T-cell (primary cell): ENCODE data around the gene ZNF225. TPM values are rescaled to one million over a fixed set of nuclear protein-coding genes. Genes with fewer than 3 reads are reported as not detected.

Source experiments
- ATAC-seq, 4 experiments: fragments of 200-7000 bp in 3 of 4; fragments of 150-1000 bp in 1 of 4; cut with Tn5 transposase; replicated peaks in 1 of 4; 1 replicate in 3 of 4; 2 replicates in 1 of 4; pipeline ENCODE4 v1.10.0; 2021; ENCODE audit warnings: moderate library complexity in 3 of 4, mild to moderate bottlenecking in 2 of 4, moderate number of reproducible peaks in 1 of 4
- CTCF ChIA-PET, 2 donors: fragments of 300-600 bp; sonication (Branson Sonifier 250); formaldehyde crosslinking; loops; one replicate each; lab custom pipeline; 2022; ENCODE audit warnings: antibody characterized with exemption in 2 of 2; lab: Charles Lee
- POLR2A ChIA-PET, 2 donors: fragments of 300-600 bp; sonication (Branson Sonifier 250); formaldehyde crosslinking; loops; one replicate each; lab custom pipeline; 2022; ENCODE audit warnings: antibody characterized with exemption in 2 of 2; lab: Charles Lee
- DNase-seq, 35 experiments: peaks; one replicate each; pipeline versions ENCODE4 v3.0.0 to v3.0.0-alpha.2; 2013 to 2023
- H3K27ac ChIP-seq: one replicate; pipeline ENCODE4 v1.5.1; 2013; ENCODE audit warnings: low read length
- H3K27me3 ChIP-seq, 2 experiments: replicated peaks in 1 of 2; 1 replicate in 1 of 2; 2 replicates in 1 of 2; pipeline versions ENCODE4 v1.6.1 to v1.7.0; 2013; ENCODE audit warnings: low read length in 1 of 2, mixed read lengths in 1 of 2; ENCODE audit not compliant: control insufficient read depth in 2 of 2, insufficient read depth in 2 of 2; ENCODE audit errors: extremely low read depth in 1 of 2
- H3K36me3 ChIP-seq, 2 donors: 1 replicate in 1 of 2; 2 replicates in 1 of 2; pipeline versions ENCODE4 v1.6.1 to v1.7.0; 2013; ENCODE audit warnings: low read length in 1 of 2; ENCODE audit not compliant: control insufficient read depth in 2 of 2, insufficient read depth in 1 of 2; ENCODE audit errors: extremely low read depth in 1 of 2
- H3K4me1 ChIP-seq, 2 experiments: 1 replicate in 1 of 2; 2 replicates in 1 of 2; pipeline versions ENCODE4 v1.6.1 to v1.7.0; 2013; ENCODE audit warnings: low read length in 2 of 2, mixed read lengths in 1 of 2; ENCODE audit not compliant: insufficient read depth in 2 of 2, control insufficient read depth in 1 of 2; ENCODE audit errors: extremely low read depth in 1 of 2
- H3K4me3 ChIP-seq, 2 donors: 1 replicate in 1 of 2; 2 replicates in 1 of 2; pipeline versions ENCODE4 v1.5.1 to v1.7.0; 2013; ENCODE audit warnings: mild to moderate bottlenecking in 2 of 2, low read length in 1 of 2, moderate library complexity in 1 of 2; ENCODE audit not compliant: control insufficient read depth in 1 of 2; ENCODE audit errors: extremely low read depth in 1 of 2
- H3K9me3 ChIP-seq: 2 replicates; pipeline ENCODE4 v1.7.0; 2013
- H3K27ac Mint-ChIP-seq, 2 donors: one replicate each; pipeline ENCODE4 v1.8.0; 2020 to 2021; ENCODE audit warnings: mild to moderate bottlenecking in 2 of 2, mixed read lengths in 2 of 2
- H3K27me3 Mint-ChIP-seq, 2 donors: one replicate each; pipeline ENCODE4 v1.8.0; 2021 to 2022; ENCODE audit warnings: mixed read lengths in 2 of 2
- H3K36me3 Mint-ChIP-seq: one replicate; pipeline ENCODE4 v1.8.0; 2021; ENCODE audit warnings: mixed read lengths
- H3K4me1 Mint-ChIP-seq, 3 donors: one replicate each; pipeline ENCODE4 v1.8.0; 2020 to 2022; ENCODE audit warnings: mixed read lengths in 3 of 3, mild to moderate bottlenecking in 1 of 3
- H3K4me3 Mint-ChIP-seq, 3 donors: one replicate each; pipeline ENCODE4 v1.8.0; 2020 to 2022; ENCODE audit warnings: mild to moderate bottlenecking in 3 of 3, mixed read lengths in 3 of 3, moderate library complexity in 3 of 3
- H3K9me3 Mint-ChIP-seq, 3 donors: one replicate each; pipeline ENCODE4 v1.8.0; 2020 to 2022; ENCODE audit warnings: mixed read lengths in 3 of 3
- WGBS: methylation state at CpG from one replicate; pipeline ENCODE4 v1.1.5; 2013; ENCODE audit warnings: missing lambda C conversion rate; ENCODE audit not compliant: insufficient coverage; 5-methylcytosine and 5-hydroxymethylcytosine counted together
- total RNA-seq, 35 experiments: library from RNA in 6 of 35; stranded (reverse) in 6 of 35; fragments of 120-200 nt in 1 of 35; gene quantifications; one replicate each; pipeline versions ENCODE4 v1.2.1 to v1.2.4 and lab custom pipeline; 2013 to 2026

Gene ZNF225
- total RNA-seq, 5 donors from 2014 or later (not counting 1 experiment from before 2014, with no cell fraction given): 1.6 to 10.6 (median 9.8) TPM

- ATAC-seq (no peak), DNase-seq (no peak)
- no peaks in the 10 kb centered on the region for H3K9me3 ChIP-seq
- H3K4me3 ChIP-seq: no peak overlapping the region
- H3K36me3 ChIP-seq: peaks cover 18 to 62% of the 10 kb centered on the region in 2 donors
- CTCF ChIA-PET: no interaction called here
- Mint-ChIP-seq H3K36me3 (peaks cover 90% of the 10 kb centered on the region), H3K9me3 (peaks cover 16 to 37% (median 30%) of the 10 kb centered on the region in 3 donors), H3K27me3 (no peaks in the 10 kb centered on the region), H3K4me3 (no peak overlapping the region), H3K4me1 (no peaks in the 10 kb centered on the region), H3K27ac (no peak overlapping the region)
- POLR2A ChIA-PET: interaction anchor here in 1 of 2 donors (0.7 kb wide), 1 partner anchor 48 kb away, joined by 3 read pairs; no protein-coding TSS in a partner anchor
- H3K4me1 ChIP-seq: no peaks in the 10 kb centered on the region
- WGBS: 86% methylated on average over 1 of the region's 4 CpGs
- no peak overlapping the region for H3K27ac ChIP-seq
- H3K27me3 ChIP-seq: no peaks in the 10 kb centered on the region
Observed at GRCh38 chr19:44149776-44150175, 36.6 kb downstream of the ZNF225 start.

GRCh38 chr19:44151491-44151890, 38.3 kb downstream of the ZNF225 start:
- POLR2A ChIA-PET: no interaction called here
- Mint-ChIP-seq H3K27me3 (no peaks in the 10 kb centered on the region), H3K36me3 (peaks cover 85% of the 10 kb centered on the region), H3K4me1 (no peaks in the 10 kb centered on the region), H3K4me3 (no peak overlapping the region), H3K9me3 (peaks cover 23 to 47% (median 37%) of the 10 kb centered on the region in 3 donors), H3K27ac (no peak overlapping the region)
- H3K27ac ChIP-seq: no peak overlapping the region
- H3K9me3 ChIP-seq: peaks cover 1% of the 10 kb centered on the region
- no peaks in the 10 kb centered on the region for H3K27me3 ChIP-seq
- H3K4me3 ChIP-seq: no peak overlapping the region
- ATAC-seq (no peak), DNase-seq (no peak)
- CTCF ChIA-PET: no interaction called here
- peaks cover 20 to 63% of the 10 kb centered on the region in 2 donors for H3K36me3 ChIP-seq
- 100% methylated on average over 2 of the region's 5 CpGs for WGBS
- no peaks in the 10 kb centered on the region for H3K4me1 ChIP-seq

- Histone ChIP-seq H3K9me3 (peaks cover 18% of the 10 kb centered on the region), H3K4me3 (no peak overlapping the region), H3K27me3 (no peaks in the 10 kb centered on the region), H3K4me1 (no peaks in the 10 kb centered on the region), H3K36me3 (peaks cover 27 to 40% of the 10 kb centered on the region in 2 donors), H3K27ac (no peak overlapping the region)
- WGBS: no CpG with 5 or more reads among the region's 2 CpGs
- ATAC-seq: no peak
- H3K9me3 Mint-ChIP-seq: peaks cover 29 to 63% (median 56%) of the 10 kb centered on the region in 3 donors
- H3K36me3 Mint-ChIP-seq: peaks cover 63% of the 10 kb centered on the region
- no peaks in the 10 kb centered on the region for H3K27me3 Mint-ChIP-seq
- ChIA-PET CTCF (no interaction called here), POLR2A (no interaction called here)
- no peak overlapping the region for H3K27ac Mint-ChIP-seq
- H3K4me1 Mint-ChIP-seq: no peaks in the 10 kb centered on the region
- DNase-seq: no peak
- H3K4me3 Mint-ChIP-seq: peak overlapping the region in 1 of 3 donors; percentile 9
Observed at GRCh38 chr19:44156475-44156874, 43.3 kb downstream of the ZNF225 start.

GRCh38 chr19:44163789-44164188, 50.6 kb downstream of the ZNF225 start:
- Histone ChIP-seq H3K36me3 (peaks cover 3 to 17% of the 10 kb centered on the region in 2 donors), H3K4me3 (no peak overlapping the region), H3K9me3 (peaks cover 10% of the 10 kb centered on the region), H3K27ac (no peak overlapping the region), H3K27me3 (no peaks in the 10 kb centered on the region), H3K4me1 (peaks cover 7 to 16% of the 10 kb centered on the region in 2 experiments)
- Mint-ChIP-seq H3K36me3 (peaks cover 27% of the 10 kb centered on the region), H3K27me3 (no peaks in the 10 kb centered on the region), H3K9me3 (peaks cover 21 to 48% (median 37%) of the 10 kb centered on the region in 3 donors), H3K4me1 (peaks cover 37 to 42% (median 38%) of the 10 kb centered on the region in 3 donors), H3K4me3 (peak overlapping the region in 1 of 3 donors; percentile 94), H3K27ac (no peak overlapping the region)
- WGBS: 100% methylated on average over 2 of the region's 2 CpGs
- ChIA-PET CTCF (no interaction called here), POLR2A (no interaction called here)
- no peak for DNase-seq
- no peak for ATAC-seq

- Mint-ChIP-seq H3K36me3 (peaks cover 31% of the 10 kb centered on the region), H3K9me3 (peaks cover 21 to 49% (median 37%) of the 10 kb centered on the region in 3 donors), H3K27me3 (no peaks in the 10 kb centered on the region), H3K4me3 (peak overlapping the region; percentile 94 to 98 (median 97)), H3K27ac (peak overlapping the region; percentile 88 to 99), H3K4me1 (peaks cover 37 to 42% (median 38%) of the 10 kb centered on the region in 3 donors)
- Histone ChIP-seq H3K9me3 (peaks cover 10% of the 10 kb centered on the region), H3K27ac (peak overlapping the region; percentile 78), H3K27me3 (no peaks in the 10 kb centered on the region), H3K36me3 (peaks cover 3 to 22% of the 10 kb centered on the region in 2 donors), H3K4me3 (peak overlapping the region; percentile 68 to 96), H3K4me1 (peaks cover 7 to 16% of the 10 kb centered on the region in 2 experiments)
- ATAC-seq: peak in 1 of 4 experiments; percentile 1
- ChIA-PET CTCF (interaction anchor here (0.6 to 0.8 kb wide), 2 partner anchors 48 to 632 kb away, joined by 3 to 5 read pairs; partner anchors contain the start of gene ZNF227 (in 1 of the 2)), POLR2A (interaction anchor here in 1 of 2 donors (0.7 kb wide), 1 partner anchor 49 kb away, joined by 5 read pairs; no protein-coding TSS in a partner anchor)
- no peak for DNase-seq
- 100% methylated on average over 1 of the region's 3 CpGs for WGBS
Observed at GRCh38 chr19:44164327-44164672, 51.1 kb downstream of the ZNF225 start.

GRCh38 chr19:44164673-44165512, 51.7 kb downstream of the ZNF225 start, which contains the start of gene ZNF226:
Gene ZNF226 (plus strand): TSS chr19:44165100. CDS start chr19:44170081, 4,981 bp downstream.
- 0% methylated on average over 12 of the region's 32 CpGs for WGBS
- Mint-ChIP-seq H3K4me3 (peak within 1 kb of the TSS; percentile 94 to 98 (median 97)), H3K27me3 (no peaks in the 10 kb centered on the region), H3K9me3 (peaks cover 21 to 51% (median 35%) of the 10 kb centered on the region in 3 donors), H3K4me1 (peaks cover 38 to 42% (median 38%) of the 10 kb centered on the region in 3 donors), H3K27ac (peak within 1 kb of the TSS; percentile 88 to 99), H3K36me3 (peaks cover 37% of the 10 kb centered on the region)
- peak; percentile 58 to 91 (median 72) for DNase-seq
- ChIA-PET CTCF (interaction anchor here (0.6 to 1.1 kb wide), 3 partner anchors 47 to 632 kb away, joined by 3 to 5 read pairs (median 3); partner anchors contain the start of genes ZNF227 (in 1 of the 2) and ZNF45 (in 1 of the 2)), POLR2A (interaction anchor here in 1 of 2 donors (0.7 kb wide), 1 partner anchor 48 kb away, joined by 5 read pairs; no protein-coding TSS in a partner anchor)
- H3K27me3 ChIP-seq: no peaks in the 10 kb centered on the region
- H3K4me1 ChIP-seq: peaks cover 7 to 16% of the 10 kb centered on the region in 2 experiments
- peak within 1 kb of the TSS; percentile 68 to 96 for H3K4me3 ChIP-seq
- H3K9me3 ChIP-seq: peaks cover 10% of the 10 kb centered on the region
- peaks cover 3 to 27% of the 10 kb centered on the region in 2 donors for H3K36me3 ChIP-seq
- H3K27ac ChIP-seq: peak within 1 kb of the TSS; percentile 78
- peak; percentile 97 to 98 (median 98) for ATAC-seq
